Vagina (tissue), 2 donors: Measurements from ENCODE around the gene SLCO2A1. TPM values are rescaled to one million over a fixed set of nuclear protein-coding genes. Genes with fewer than 3 reads are reported as not detected.

ENCODE experiments used
- DNase-seq, 2 donors: peaks; one replicate each; pipeline ENCODE4 v3.0.0-alpha.2; 2017; ENCODE audit errors: extremely low spot score in 2 of 2
- H3K27ac ChIP-seq: fragments of 200-600 bp; sonication (generic); one replicate; pipeline ENCODE4 v1.5.1; 2019
- H3K27me3 ChIP-seq: fragments of 200-600 bp; sonication (generic); one replicate; pipeline ENCODE4 v1.5.1; 2019
- H3K36me3 ChIP-seq, 2 donors: fragments of 200-600 bp; sonication (generic); one replicate each; pipeline ENCODE4 v1.5.1; 2017 to 2019
- H3K4me1 ChIP-seq: fragments of 200-600 bp; sonication (generic); one replicate; pipeline ENCODE4 v1.5.1; 2019
- H3K4me3 ChIP-seq, 2 donors: fragments of 200-600 bp; sonication (generic); 1 replicate in 1 of 2; 2 replicates in 1 of 2; pipeline ENCODE4 v1.5.1; 2016 to 2019
- H3K9me3 ChIP-seq: fragments of 200-600 bp; sonication (generic); one replicate; pipeline ENCODE4 v1.5.1; 2019
- CTCF ChIP-seq, 3 experiments: fragments of 450-650 bp in 2 of 3; fragments of 200-600 bp in 1 of 3; sonication (generic) in 1 of 3; IDR thresholded peaks; one replicate each; pipeline ENCODE4 v1.5.1; 2017 to 2019; ENCODE audit warnings: antibody characterized with exemption in 3 of 3, mild to moderate bottlenecking in 2 of 3, moderate library complexity in 2 of 3
- POLR2A ChIP-seq, 2 donors: fragments of 450-650 bp; IDR thresholded peaks; one replicate each; pipeline ENCODE4 v1.6.1; 2017; ENCODE audit warnings: antibody characterized with exemption in 2 of 2, mild to moderate bottlenecking in 2 of 2, moderate library complexity in 2 of 2
- POLR2AphosphoS5 ChIP-seq, 2 donors: sonication (generic); formaldehyde crosslinking; IDR thresholded peaks; one replicate each; pipeline ENCODE4 v1.9.0; 2017; ENCODE audit warnings: antibody characterized with exemption in 2 of 2, mild to moderate bottlenecking in 2 of 2, low read depth in 1 of 2; ENCODE audit not compliant: insufficient read depth in 1 of 2
- intact Hi-C: fragments of 100-400 bp; cut with DNase I; formaldehyde crosslinking; loops from one replicate; pipeline ENCODE4 v1.15.1; 2023
- total RNA-seq: library from RNA; depleted of rRNA; stranded (reverse); fragments of >200 nt; gene quantifications from one replicate; pipeline ENCODE4 v1.2.3, GENCODE V29; 2016

The SLCO2A1 gene
- total RNA-seq, 1 donor from 2014 or later: 40.3 TPM

GRCh38 chr3:134017490-134017889 lies 12.2 kb downstream of the SLCO2A1 start:
- H3K4me3 ChIP-seq: no peak overlapping the region
- intact Hi-C loops: no loop called here

GRCh38 chr3:134014270-134014669 lies 15.5 kb downstream of the SLCO2A1 start:
- DNase-seq: peak in 1 of 2 donors; percentile 65
- Histone ChIP-seq H3K4me3 (no peak overlapping the region), H3K9me3 (no peaks in the 10 kb centered on the region), H3K27me3 (no peaks in the 10 kb centered on the region), H3K36me3 (no peaks in the 10 kb centered on the region), H3K4me1 (peaks cover 15% of the 10 kb centered on the region), H3K27ac (no peak overlapping the region)
- intact Hi-C loops: no loop called here
- TF ChIP-seq CTCF (IDR thresholded peaks at IDR 0.05) (no peak), POLR2A (IDR thresholded peaks at IDR 0.05) (no peak), POLR2AphosphoS5 (IDR thresholded peaks at IDR 0.05; ENCODE audit: insufficient read depth in 1 of 2, low read depth in 1 of 2) (no peak)

More at GRCh38 chr3:134017490-134017889, 12.2 kb downstream of the SLCO2A1 start:
- TF ChIP-seq POLR2AphosphoS5 (IDR thresholded peaks at IDR 0.05; ENCODE audit: insufficient read depth in 1 of 2, low read depth in 1 of 2) (no peak), POLR2A (IDR thresholded peaks at IDR 0.05) (no peak), CTCF (IDR thresholded peaks at IDR 0.05) (no peak)
- H3K27ac ChIP-seq: no peak overlapping the region
- H3K4me1 ChIP-seq: peaks cover 10% of the 10 kb centered on the region
- H3K36me3 ChIP-seq: no peaks in the 10 kb centered on the region
- no peaks in the 10 kb centered on the region for H3K9me3 ChIP-seq
- no peaks in the 10 kb centered on the region for H3K27me3 ChIP-seq
- peak in 1 of 2 donors; percentile 77 for DNase-seq

GRCh38 chr3:134013280-134013679 lies 16.4 kb downstream of the SLCO2A1 start:
- intact Hi-C loops: no loop called here
- H3K27me3 ChIP-seq: no peaks in the 10 kb centered on the region
- H3K36me3 ChIP-seq: no peaks in the 10 kb centered on the region
- H3K4me3 ChIP-seq: no peak overlapping the region
- no peak overlapping the region for H3K27ac ChIP-seq
- no peaks in the 10 kb centered on the region for H3K9me3 ChIP-seq
- DNase-seq: peak in 1 of 2 donors; percentile 42
- peaks cover 15% of the 10 kb centered on the region for H3K4me1 ChIP-seq
- no peak for TF ChIP-seq CTCF (IDR thresholded peaks at IDR 0.05)
- no peak for TF ChIP-seq POLR2AphosphoS5 (IDR thresholded peaks at IDR 0.05; ENCODE audit: insufficient read depth in 1 of 2, low read depth in 1 of 2)
- no peak for TF ChIP-seq POLR2A (IDR thresholded peaks at IDR 0.05)

GRCh38 chr3:134009345-134010000 lies 20.3 kb downstream of the SLCO2A1 start:
- intact Hi-C loops: no loop called here
- DNase-seq: no peak
- H3K9me3 ChIP-seq: no peaks in the 10 kb centered on the region
- no peak overlapping the region for H3K4me3 ChIP-seq
- no peaks in the 10 kb centered on the region for H3K27me3 ChIP-seq
- no peaks in the 10 kb centered on the region for H3K36me3 ChIP-seq
- no peak overlapping the region for H3K27ac ChIP-seq
- TF ChIP-seq CTCF (IDR thresholded peaks at IDR 0.05): no peak
- TF ChIP-seq POLR2A (IDR thresholded peaks at IDR 0.05): no peak
- TF ChIP-seq POLR2AphosphoS5 (IDR thresholded peaks at IDR 0.05; ENCODE audit: insufficient read depth in 1 of 2, low read depth in 1 of 2): no peak
- peaks cover 15% of the 10 kb centered on the region for H3K4me1 ChIP-seq

GRCh38 chr3:134008630-134009156 lies 21.0 kb downstream of the SLCO2A1 start:
- Histone ChIP-seq H3K4me3 (no peak overlapping the region), H3K9me3 (no peaks in the 10 kb centered on the region), H3K27me3 (no peaks in the 10 kb centered on the region), H3K36me3 (no peaks in the 10 kb centered on the region), H3K4me1 (peaks cover 15% of the 10 kb centered on the region), H3K27ac (no peak overlapping the region)
- no peak for TF ChIP-seq POLR2AphosphoS5 (IDR thresholded peaks at IDR 0.05; ENCODE audit: insufficient read depth in 1 of 2, low read depth in 1 of 2)
- TF ChIP-seq POLR2A (IDR thresholded peaks at IDR 0.05): no peak
- no peak for TF ChIP-seq CTCF (IDR thresholded peaks at IDR 0.05)
- intact Hi-C loops: no loop called here
- DNase-seq: no peak
